HG02840 (cell line): ENCODE data around the gene SPEF2.

Experiments
- ATAC-seq: cut with Tn5 transposase; IDR thresholded peaks from one replicate; pipeline ENCODE4 v1.9.1; 2021; ENCODE audit warnings: mild to moderate bottlenecking, moderate library complexity, moderate number of reproducible peaks; ENCODE audit not compliant: unreplicated experiment, low FRiP score

The SPEF2 gene

DNA sequence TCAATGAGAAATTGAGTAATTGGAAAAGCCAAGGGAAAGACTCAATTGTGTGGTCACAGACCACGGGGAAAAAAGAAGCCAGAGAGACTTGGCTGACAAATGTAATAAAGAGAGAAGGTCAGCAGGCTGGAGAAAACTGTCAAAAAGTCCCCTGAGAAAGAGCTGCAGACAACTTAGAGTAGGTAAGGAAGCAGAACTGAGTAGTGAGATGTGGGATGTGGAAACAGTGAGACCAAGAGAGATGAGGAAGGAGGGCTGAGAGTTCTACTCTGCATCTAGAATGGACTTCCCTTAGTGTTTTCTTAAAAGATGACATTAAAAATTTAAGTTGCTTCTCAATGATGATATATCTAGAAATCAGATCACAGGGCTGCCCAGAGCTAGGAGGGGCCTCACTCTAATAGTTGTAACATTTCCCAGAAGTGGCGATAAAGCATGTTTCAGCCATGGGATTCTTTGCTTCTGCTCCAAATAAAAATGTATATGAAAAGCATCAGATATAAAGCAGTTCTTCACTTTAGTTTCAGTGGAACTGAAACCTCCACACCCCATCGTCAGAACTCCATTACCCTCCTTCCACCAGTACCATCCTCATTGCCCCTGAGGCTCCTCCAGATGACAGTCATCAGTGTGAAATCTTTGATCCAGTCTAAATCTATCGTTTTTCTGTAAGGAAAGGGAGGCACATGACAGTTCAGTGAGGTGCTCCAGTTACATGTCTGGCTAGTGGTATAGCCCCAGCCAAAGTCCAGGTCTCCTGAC, 80.6 kb downstream of the SPEF2 start:
- ATAC-seq: no peak

DNA sequence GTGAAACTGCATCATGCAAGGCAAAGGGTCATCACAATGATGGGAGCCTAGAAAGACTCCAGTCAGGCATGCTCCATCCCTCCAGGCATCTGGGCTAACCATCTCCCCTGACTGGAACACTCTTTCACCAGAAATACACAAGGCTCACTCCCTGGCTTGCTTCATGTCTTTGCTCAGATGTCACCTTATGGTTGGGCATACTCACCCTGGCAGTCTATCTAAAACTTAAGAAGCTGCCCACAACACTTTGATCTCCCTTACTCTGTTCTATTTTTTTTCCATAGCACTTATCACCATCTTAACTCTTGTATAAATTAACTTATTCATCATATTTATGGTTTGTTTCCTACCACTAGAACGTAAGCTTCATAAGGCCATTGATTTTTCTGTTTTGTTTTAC, 90.0 kb downstream of the SPEF2 start:
- ATAC-seq: no peak

DNA sequence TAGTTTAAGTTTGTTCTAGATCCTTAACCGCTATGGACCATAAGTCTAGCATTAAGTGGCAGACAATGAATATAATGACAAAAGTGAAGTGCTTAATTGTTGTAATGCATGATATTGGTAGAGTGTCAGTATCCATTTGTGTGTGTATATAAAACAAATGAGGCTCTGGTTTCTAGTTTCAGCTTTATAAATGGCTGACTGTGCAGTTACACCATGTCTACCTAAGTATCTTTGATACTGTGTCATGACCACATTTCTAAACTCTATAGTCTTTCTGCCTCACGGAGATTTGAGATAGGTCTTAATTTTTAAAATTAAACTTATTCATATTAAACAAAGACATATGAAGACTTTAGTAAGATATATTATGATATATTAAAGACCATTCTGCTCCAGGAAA, 92.0 kb downstream of the SPEF2 start:
- ATAC-seq: no peak

DNA sequence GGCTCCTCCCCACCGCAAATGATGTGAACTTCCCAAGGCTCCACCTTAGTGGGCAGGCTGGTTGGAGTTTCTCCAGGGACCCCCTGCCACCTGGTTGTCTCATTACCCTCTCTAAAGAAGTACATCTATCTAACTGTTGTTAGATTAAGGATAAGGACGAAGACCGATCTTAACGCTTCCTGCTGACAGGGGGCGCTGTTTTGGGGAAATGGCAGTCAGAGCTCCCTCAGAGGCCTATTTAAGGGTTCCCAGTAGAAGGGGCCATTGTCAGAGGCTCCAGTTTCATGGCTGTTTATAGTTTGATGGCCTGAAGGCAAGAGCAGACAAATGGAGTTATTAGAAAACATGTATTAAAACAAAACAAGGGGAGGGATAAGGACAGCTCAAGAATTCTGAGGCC, 100.1 kb downstream of the SPEF2 start:
- ATAC-seq: no peak

DNA sequence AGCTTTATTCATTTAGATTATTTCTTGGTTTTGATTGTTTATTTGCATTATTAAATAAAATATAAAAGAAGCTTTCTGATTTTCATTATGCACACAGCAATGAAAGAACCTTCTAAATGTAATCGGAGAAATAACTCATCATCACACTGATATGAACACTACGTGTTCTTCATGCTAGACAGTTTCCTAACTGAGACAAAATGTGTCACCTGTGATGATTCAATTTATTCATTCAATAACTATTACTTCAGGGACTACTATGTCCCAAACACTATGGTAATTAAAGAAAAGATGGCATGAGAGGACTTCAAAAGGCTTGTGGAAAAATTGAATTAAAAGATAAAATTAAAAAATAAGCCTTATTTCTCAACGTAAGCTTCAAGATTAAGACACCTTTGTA, 118.1 kb downstream of the SPEF2 start:
- no peak for ATAC-seq

DNA sequence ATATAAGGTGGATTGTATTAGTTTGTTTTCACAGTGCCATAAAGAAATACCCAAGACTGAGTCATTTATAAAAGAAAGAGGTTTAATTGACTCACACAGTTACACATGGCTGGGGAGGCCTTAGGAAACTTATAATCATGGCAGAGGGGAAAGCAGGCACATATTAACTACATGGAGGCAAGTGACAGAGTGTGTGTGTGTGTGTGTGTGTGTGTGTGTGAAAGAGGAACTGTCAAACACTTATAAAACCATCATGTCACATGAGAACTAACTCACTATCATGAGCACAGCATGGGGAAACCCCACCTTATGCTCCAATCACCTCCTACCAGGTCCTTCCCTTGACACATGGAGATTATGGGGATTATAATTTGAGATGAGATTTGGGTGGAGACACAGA, 118.6 kb downstream of the SPEF2 start:
- ATAC-seq: no peak

DNA sequence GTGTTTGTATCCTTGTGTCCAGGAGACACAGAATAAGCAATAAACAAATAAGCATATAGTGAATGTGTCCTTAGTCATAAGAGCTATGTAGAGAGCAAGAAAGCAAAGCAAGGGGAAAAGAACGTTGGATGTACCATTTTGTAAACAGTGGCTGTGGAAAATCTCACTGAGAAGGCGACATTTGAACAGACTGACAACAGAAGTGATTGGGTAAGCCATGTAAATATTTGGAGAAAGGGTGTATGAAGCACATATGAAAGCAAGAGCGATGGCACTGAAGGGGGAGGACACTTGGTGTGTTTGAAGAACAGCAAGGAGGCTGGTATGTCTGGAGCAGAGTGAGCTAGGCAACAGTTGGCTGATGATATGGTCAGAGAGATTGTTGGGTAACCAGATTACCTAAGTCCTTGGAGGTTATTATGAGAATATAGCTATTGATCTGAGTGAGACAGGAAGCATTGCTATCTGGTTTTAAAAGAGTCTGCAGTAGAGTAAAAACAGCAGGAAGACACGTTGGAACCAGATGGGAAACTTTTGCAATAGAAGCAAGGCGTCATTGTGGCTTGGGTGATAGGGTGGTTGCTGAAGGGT, 123.6 kb downstream of the SPEF2 start:
- no peak for ATAC-seq

DNA sequence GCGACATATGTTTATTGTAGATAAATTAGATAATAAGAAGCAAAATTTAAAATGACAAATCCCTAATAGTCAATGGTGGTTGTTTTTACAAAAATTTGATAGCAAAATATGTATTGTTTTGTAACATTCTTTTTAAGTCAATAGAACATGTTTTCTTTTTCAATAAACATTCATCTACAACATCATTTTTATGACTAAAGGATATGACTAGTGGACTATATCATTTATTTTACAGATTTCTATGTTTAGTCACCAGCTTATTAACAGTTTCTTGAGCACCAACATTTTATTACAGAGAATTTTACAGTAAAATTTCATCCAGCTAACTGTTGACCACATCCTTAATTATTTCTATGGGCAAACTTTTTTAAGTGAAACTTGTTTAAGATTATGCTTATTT, 124.3 kb downstream of the SPEF2 start:
- no peak for ATAC-seq

DNA sequence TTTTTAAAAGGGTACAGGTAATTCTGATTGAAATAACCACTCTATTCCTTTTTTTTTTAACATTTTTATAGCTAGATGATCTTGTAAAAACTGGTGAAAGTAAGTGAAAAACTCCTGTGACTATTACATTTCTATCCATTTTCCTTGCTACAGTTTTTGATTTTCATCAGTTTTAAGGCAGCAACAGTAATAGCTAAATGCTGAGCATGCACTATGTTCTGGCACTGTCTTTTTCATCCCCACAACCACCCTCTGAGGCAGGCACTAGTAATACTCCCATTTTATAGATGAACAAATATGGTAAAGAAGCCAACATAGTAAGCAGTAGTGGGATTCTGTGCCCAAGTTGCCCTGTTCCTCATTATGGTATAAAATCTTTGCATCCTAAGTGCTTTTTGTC, 126.0 kb downstream of the SPEF2 start:
- no peak for ATAC-seq

DNA sequence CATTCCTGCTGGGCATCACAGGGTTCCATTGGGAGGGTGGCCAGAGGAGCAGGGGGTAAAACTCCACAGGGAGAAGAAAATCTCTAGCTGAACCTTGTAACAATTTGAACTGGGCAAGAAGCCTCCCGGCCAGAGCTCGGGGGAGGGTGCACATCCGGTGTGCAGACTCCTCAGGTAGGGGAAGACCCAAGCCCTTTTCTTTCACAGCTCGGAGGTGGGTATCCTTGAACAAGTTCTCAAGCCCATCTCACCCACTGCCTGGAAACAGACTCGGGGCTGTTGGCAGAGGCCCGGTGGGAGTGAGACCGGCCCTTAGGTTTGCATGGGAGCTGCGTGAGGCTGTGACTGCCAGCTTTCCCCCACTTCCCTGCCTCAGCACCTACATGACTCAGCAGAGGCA, 127.5 kb downstream of the SPEF2 start:
- no peak for ATAC-seq

DNA sequence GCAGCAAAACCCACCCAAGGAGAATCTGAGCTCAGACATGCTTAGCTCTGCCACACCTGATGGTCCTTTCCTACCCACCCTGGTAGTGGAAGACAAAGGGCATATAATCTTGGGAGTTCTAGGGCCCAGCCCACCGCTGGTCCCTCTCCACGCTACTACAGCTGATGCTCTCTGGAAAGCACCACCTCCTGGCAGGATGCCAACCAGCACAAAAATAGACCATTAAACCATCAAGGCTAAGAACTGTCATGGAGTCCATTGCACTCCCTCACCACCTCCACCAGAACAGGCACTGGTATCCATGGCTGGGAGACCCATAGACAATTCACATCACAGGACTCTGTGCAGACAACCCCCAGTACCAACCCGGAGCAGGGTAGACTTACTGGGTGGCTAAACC, 128.0 kb downstream of the SPEF2 start:
- no peak for ATAC-seq

DNA sequence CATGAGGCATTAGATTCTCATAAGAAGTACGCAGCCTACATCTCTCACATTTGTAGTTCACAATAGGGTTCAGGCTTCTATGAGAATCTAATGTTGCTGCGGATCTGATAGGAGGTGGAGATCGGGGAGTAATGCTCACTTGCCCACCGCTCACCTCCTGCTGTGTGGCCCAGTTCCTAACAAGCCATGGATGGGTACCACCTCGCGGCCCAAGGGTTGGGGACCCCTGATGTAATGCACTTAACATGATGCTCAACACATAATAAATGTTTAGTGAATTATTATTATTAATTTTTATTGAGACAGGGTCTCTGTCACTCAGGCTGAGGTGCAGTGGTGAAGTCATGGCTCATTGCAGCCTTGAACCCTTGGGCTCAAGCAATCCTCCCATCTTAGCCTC, 134.3 kb downstream of the SPEF2 start:
- ATAC-seq: no peak

DNA sequence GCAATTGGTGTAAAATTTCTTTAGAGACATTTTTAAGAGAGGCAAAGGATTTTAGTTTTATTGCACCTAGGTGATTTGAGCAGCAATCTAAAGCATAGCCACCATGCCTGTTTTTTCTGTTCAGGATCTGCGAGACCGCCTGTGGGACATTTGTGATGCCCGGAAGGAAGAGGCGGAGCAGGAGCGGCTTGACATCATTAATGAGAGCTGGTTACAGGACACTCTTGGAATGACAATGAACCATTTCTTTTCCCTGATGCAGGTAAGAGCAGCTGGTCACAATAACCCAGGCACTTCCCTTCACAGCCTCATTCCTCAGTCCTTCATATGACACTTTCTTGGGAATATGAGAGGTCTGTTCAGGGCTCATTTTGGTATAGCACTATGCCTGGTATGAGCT, 135.8 kb downstream of the SPEF2 start:
- ATAC-seq: no peak

DNA sequence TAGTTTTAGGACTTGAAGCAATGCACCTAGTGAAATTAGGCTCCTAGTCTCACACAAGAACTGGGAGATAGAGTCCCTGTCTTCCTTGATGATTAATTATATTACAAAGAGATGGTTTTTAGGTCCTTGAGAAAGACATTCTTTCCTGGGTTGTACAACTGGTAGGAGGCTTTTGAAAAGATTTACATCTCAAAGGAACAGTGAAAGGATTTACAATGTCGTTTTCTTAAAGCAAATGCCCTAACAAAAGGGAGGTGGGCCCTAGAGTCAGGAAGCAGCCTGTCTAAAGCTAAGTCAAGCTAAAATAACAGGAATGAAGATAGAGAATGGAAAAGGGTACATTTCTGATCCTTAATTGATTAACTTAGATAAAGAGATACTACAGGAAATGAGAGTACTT, 136.8 kb downstream of the SPEF2 start:
- no peak for ATAC-seq

DNA sequence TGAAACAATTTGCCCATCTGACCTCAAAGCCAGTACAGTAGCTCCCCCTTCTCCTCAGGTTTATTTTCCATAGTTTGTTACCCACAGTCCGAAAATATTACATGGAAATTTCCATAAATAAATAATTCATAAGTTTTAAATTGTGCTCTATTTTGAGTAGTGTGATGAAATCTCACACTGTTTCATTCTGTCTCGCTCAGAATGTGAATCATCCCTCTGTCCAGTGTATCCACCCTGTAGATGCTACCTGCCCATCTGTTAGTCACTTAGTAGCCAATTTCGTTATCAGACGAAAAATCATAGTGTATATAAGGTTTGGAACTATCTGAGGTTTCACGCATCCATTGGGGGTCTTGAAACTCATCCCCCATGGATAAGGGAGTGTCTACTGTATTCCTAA, 138.3 kb downstream of the SPEF2 start:
- no peak for ATAC-seq

DNA sequence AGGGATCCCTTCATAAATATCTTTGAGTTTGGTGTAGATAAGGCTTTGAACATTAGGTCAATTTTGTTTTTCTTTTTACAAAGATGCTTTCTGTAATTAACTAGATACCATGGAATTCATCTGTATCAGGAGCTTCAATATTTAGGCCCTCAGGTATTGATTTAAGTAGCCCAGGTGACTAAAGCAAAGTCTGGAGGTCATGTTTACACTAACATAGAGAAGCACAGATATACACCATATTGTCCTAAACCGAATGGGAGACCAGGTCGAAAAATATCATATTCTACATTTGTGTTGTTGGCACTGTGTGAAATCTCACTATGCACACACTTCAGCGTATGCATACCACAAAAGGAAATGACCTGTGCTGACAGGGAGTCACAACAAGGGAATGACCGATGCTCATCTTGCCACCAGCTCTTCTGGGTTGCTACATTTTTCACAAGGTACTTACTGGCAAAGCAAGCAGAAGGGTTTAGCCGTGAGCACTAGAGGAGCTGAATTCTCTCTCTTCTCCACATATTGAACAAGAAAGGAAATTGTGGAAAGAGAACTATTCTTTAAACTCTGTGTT, 140.6 kb downstream of the SPEF2 start:
- no peak for ATAC-seq

DNA sequence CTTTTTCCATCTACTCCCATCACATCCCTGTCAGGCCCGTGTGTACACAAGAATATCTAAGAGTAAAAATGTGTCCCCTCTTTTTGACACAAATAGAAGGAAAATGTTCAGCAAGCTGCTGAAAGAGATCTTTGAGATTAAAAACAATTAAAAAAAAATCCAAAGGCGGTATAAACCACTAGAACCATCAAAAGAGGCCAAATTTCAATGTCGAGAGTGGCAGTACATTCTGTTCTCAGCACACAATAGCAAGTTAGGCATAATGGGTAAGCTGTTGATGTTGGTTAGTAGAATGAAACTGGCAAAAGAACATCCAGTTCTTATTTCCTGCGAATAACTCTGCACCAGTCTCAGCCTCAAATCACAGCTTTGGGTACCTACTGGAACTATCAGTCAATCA, 143.9 kb downstream of the SPEF2 start:
- ATAC-seq: no peak

DNA sequence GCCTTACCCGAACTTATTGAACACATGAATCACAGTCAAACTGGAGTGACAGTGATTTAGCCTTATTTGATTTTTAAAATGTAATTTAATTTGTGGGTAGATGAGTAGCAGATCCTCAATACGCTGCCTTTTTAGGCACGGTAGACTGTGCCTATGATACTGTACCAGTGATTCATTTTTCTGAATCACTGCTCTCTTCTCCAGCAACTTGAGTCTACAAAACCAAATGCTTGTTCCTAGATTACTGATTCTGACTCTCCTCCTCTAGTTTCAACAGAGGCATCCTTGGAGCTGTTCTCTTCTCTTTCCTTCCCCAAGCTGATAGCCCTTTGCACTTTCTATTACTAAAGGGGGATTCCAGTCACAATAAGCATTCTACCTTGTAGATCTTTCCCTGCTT, 144.7 kb downstream of the SPEF2 start:
- no peak for ATAC-seq

DNA sequence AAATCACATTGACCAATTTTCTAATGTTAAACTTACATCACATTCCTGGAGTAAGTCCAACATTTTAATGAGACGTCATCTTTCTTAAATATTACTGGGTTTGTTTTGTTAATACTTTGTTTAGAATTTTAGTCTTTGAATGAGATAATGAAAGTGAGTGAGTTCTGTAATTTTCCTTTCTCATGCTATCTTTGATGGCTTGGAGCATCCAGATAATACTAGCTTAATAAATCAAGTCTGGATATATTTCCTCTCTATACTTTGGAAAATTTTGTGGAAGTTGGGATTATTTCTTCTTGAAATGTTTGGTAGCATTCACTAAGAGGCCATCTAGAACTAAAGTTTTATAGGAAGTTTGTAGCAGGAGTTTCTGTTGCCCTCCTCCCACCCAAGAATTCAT, 148.3 kb downstream of the SPEF2 start:
- ATAC-seq: no peak

DNA sequence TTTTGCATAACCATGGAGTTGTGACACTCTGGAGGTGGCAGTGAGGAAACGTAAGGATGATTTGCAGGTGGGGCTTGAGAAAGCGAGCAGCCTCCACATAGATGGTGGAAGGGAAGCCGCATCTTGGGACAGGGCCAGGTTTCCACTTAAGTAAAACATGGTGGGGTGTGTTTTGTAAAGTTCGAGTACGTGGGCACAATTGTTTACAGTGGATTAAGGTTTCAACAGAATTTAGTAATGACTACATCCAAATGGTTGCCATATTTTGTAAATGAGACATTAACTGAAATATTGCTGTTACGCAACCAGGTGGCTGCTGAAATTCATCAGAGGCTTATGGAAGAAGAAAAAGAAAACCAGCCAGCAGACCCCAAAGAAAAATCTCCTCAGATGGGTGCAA, 153.6 kb downstream of the SPEF2 start:
- no peak for ATAC-seq

DNA sequence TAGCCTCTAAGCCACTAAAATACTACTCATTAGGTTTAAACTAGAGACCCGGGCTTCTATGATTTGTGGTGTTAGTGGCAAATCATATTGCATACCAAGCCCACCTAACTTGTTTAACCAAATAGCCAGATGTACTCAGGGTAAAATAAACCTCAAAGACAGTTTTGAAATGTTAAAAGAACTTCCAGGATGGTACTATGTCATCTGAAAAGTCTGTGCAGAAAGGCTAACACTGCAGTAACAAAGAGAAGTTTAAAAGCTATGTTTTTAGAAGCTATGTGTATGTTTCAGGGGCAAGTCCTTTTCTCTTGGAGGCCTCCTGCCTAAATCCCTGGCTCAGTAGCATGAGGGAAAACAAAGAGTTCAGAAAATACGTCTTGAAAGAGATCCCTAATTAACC, 154.2 kb downstream of the SPEF2 start:
- ATAC-seq: no peak

DNA sequence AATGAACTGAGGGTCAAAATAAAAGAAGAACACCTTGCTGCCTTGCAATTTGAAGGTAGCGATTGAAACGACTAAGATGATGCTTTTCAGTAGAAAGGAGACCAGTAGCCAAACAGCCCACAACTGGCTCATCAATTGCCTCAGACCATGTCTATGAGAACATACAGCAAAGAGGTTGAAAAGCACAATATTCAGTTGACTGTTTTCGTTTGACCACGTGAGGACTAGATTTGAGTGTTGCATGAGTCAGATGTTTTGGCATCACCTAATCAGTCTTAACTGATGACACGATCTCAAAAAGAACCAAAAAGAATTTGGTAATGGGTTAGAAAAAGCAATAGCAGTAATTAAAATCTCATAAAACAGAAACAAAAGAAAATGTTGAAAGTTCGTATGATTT, 156.3 kb downstream of the SPEF2 start:
- ATAC-seq: no peak
